Astrocyte of the cerebellum (primary cell): ENCODE measurements around the gene ABCA13.

Source experiments
- DNase-seq: peaks from one replicate; pipeline ENCODE4 v3.0.0-alpha.2; 2011; ENCODE audit warnings: low read depth
- H3K4me3 ChIP-seq: 2 replicates; pipeline ENCODE4 v1.5.1; 2011; ENCODE audit warnings: mild to moderate bottlenecking, low read depth, low read length, moderate library complexity
- CTCF ChIP-seq: IDR thresholded peaks from 2 replicates; pipeline ENCODE4 v1.5.1; 2012; ENCODE audit warnings: low read length, low read depth, moderate library complexity, mild to moderate bottlenecking; ENCODE audit errors: missing control alignments
- in situ Hi-C: cut with HindIII; loops from 2 replicates; pipeline ENCODE4 v1.10.0; 2017; ENCODE audit warnings: low sequenced_read_pairs

ABCA13 gene

DNA sequence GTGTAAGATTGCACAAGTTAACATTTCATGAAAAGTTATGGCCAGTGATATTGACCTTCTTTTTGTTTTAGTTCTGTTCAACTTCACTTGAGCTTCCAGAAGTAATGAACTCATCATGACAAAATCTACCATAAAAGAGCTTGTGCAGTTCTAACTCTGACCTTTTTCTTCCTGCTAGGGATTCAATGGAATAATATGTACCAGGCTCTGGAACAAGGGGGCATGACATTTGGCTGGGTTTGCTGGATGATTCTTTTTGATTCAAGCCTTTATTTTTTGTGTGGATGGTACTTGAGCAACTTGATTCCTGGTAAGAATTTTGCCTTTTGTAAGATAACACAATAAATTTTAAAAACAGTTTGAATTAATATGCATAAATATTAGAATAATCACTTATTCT is 205.0 kb downstream of the ABCA13 start:
- DNase-seq: no peak
- TF ChIP-seq CTCF: no peak
- in situ Hi-C loops: no loop called here
- H3K4me3 ChIP-seq: no peak overlapping the region

GRCh38 chr7:48380921-48381320 is 209.7 kb downstream of the ABCA13 start:
- H3K4me3 ChIP-seq: no peak overlapping the region
- no peak for DNase-seq
- no peak for TF ChIP-seq CTCF
- in situ Hi-C loops: no loop called here

- in situ Hi-C loops: no loop called here
- no peak for DNase-seq
- no peak overlapping the region for H3K4me3 ChIP-seq
- TF ChIP-seq CTCF: no peak
These were observed 210.3 kb downstream of the ABCA13 start for GRCh38 chr7:48381571-48381970.

GRCh38 chr7:48384180-48384752 is 213.0 kb downstream of the ABCA13 start:
- in situ Hi-C loops: no loop called here
- no peak for TF ChIP-seq CTCF
- H3K4me3 ChIP-seq: no peak overlapping the region
- no peak for DNase-seq

- no peak for DNase-seq
- in situ Hi-C loops: no loop called here
- no peak for TF ChIP-seq CTCF
- H3K4me3 ChIP-seq: no peak overlapping the region
These were observed 216.7 kb downstream of the ABCA13 start for GRCh38 chr7:48387932-48388331.

DNA sequence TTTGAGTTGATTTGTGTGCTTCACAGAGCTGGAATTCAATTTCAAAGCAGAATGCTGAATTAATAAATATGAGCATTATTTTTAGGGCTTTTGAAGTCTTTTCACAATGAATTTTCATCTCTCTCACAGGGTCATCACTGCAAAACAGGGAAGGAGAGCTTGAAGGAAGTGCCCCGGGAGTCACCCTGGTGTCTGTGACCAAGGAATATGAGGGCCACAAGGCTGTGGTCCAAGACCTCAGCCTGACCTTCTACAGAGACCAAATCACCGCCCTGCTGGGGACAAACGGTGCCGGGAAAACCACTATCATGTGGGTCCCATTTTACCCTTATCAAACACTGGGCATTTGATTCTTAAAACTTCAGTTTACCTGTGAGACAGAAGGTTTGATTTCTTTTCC is 217.7 kb downstream of the ABCA13 start:
- TF ChIP-seq CTCF: no peak
- no peak overlapping the region for H3K4me3 ChIP-seq
- in situ Hi-C loops: no loop called here
- no peak for DNase-seq

- peak; percentile 57 for DNase-seq
- TF ChIP-seq CTCF: no peak
- in situ Hi-C loops: no loop called here
- H3K4me3 ChIP-seq: no peak overlapping the region
These were observed 218.7 kb downstream of the ABCA13 start for GRCh38 chr7:48389977-48390376.
